T-cell (primary cell): ENCODE results near the gene POLR2B. TPM values are rescaled to one million over a fixed set of nuclear protein-coding genes. Genes with fewer than 3 reads are reported as not detected.

Experiments
- ATAC-seq, 4 experiments: fragments of 200-7000 bp in 3 of 4; fragments of 150-1000 bp in 1 of 4; cut with Tn5 transposase; replicated peaks in 1 of 4; 1 replicate in 3 of 4; 2 replicates in 1 of 4; pipeline ENCODE4 v1.10.0; 2021; ENCODE audit warnings: moderate library complexity in 3 of 4, mild to moderate bottlenecking in 2 of 4, moderate number of reproducible peaks in 1 of 4
- CTCF ChIA-PET, 2 donors: fragments of 300-600 bp; sonication (Branson Sonifier 250); formaldehyde crosslinking; loops; one replicate each; lab custom pipeline; 2022; ENCODE audit warnings: antibody characterized with exemption in 2 of 2; lab: Charles Lee
- POLR2A ChIA-PET, 2 donors: fragments of 300-600 bp; sonication (Branson Sonifier 250); formaldehyde crosslinking; loops; one replicate each; lab custom pipeline; 2022; ENCODE audit warnings: antibody characterized with exemption in 2 of 2; lab: Charles Lee
- DNase-seq, 35 experiments: peaks; one replicate each; pipeline versions ENCODE4 v3.0.0 to v3.0.0-alpha.2; 2013 to 2023
- H3K27ac ChIP-seq: one replicate; pipeline ENCODE4 v1.5.1; 2013; ENCODE audit warnings: low read length
- H3K27me3 ChIP-seq, 2 experiments: replicated peaks in 1 of 2; 1 replicate in 1 of 2; 2 replicates in 1 of 2; pipeline versions ENCODE4 v1.6.1 to v1.7.0; 2013; ENCODE audit warnings: low read length in 1 of 2, mixed read lengths in 1 of 2; ENCODE audit not compliant: control insufficient read depth in 2 of 2, insufficient read depth in 2 of 2; ENCODE audit errors: extremely low read depth in 1 of 2
- H3K36me3 ChIP-seq, 2 donors: 1 replicate in 1 of 2; 2 replicates in 1 of 2; pipeline versions ENCODE4 v1.6.1 to v1.7.0; 2013; ENCODE audit warnings: low read length in 1 of 2; ENCODE audit not compliant: control insufficient read depth in 2 of 2, insufficient read depth in 1 of 2; ENCODE audit errors: extremely low read depth in 1 of 2
- H3K4me1 ChIP-seq, 2 experiments: 1 replicate in 1 of 2; 2 replicates in 1 of 2; pipeline versions ENCODE4 v1.6.1 to v1.7.0; 2013; ENCODE audit warnings: low read length in 2 of 2, mixed read lengths in 1 of 2; ENCODE audit not compliant: insufficient read depth in 2 of 2, control insufficient read depth in 1 of 2; ENCODE audit errors: extremely low read depth in 1 of 2
- H3K4me3 ChIP-seq, 2 donors: 1 replicate in 1 of 2; 2 replicates in 1 of 2; pipeline versions ENCODE4 v1.5.1 to v1.7.0; 2013; ENCODE audit warnings: mild to moderate bottlenecking in 2 of 2, low read length in 1 of 2, moderate library complexity in 1 of 2; ENCODE audit not compliant: control insufficient read depth in 1 of 2; ENCODE audit errors: extremely low read depth in 1 of 2
- H3K9me3 ChIP-seq: 2 replicates; pipeline ENCODE4 v1.7.0; 2013
- H3K27ac Mint-ChIP-seq, 2 donors: one replicate each; pipeline ENCODE4 v1.8.0; 2020 to 2021; ENCODE audit warnings: mild to moderate bottlenecking in 2 of 2, mixed read lengths in 2 of 2
- H3K27me3 Mint-ChIP-seq, 2 donors: one replicate each; pipeline ENCODE4 v1.8.0; 2021 to 2022; ENCODE audit warnings: mixed read lengths in 2 of 2
- H3K36me3 Mint-ChIP-seq: one replicate; pipeline ENCODE4 v1.8.0; 2021; ENCODE audit warnings: mixed read lengths
- H3K4me1 Mint-ChIP-seq, 3 donors: one replicate each; pipeline ENCODE4 v1.8.0; 2020 to 2022; ENCODE audit warnings: mixed read lengths in 3 of 3, mild to moderate bottlenecking in 1 of 3
- H3K4me3 Mint-ChIP-seq, 3 donors: one replicate each; pipeline ENCODE4 v1.8.0; 2020 to 2022; ENCODE audit warnings: mild to moderate bottlenecking in 3 of 3, mixed read lengths in 3 of 3, moderate library complexity in 3 of 3
- H3K9me3 Mint-ChIP-seq, 3 donors: one replicate each; pipeline ENCODE4 v1.8.0; 2020 to 2022; ENCODE audit warnings: mixed read lengths in 3 of 3
- WGBS: methylation state at CpG from one replicate; pipeline ENCODE4 v1.1.5; 2013; ENCODE audit warnings: missing lambda C conversion rate; ENCODE audit not compliant: insufficient coverage; 5-methylcytosine and 5-hydroxymethylcytosine counted together
- total RNA-seq, 35 experiments: library from RNA in 6 of 35; stranded (reverse) in 6 of 35; fragments of 120-200 nt in 1 of 35; gene quantifications; one replicate each; pipeline versions ENCODE4 v1.2.1 to v1.2.4 and lab custom pipeline; 2013 to 2026

POLR2B gene
- total RNA-seq, 5 donors from 2014 or later (not counting 1 experiment from before 2014, with no cell fraction given): 79.4 to 112 (median 106) TPM

- no peak for DNase-seq
- Mint-ChIP-seq H3K4me3 (no peak overlapping the region), H3K27me3 (no peaks in the 10 kb centered on the region), H3K4me1 (peaks cover 0 to 6% (median 1%) of the 10 kb centered on the region in 3 donors), H3K9me3 (no peaks in the 10 kb centered on the region), H3K36me3 (peaks cover 25% of the 10 kb centered on the region), H3K27ac (no peak overlapping the region)
- Histone ChIP-seq H3K4me3 (no peak overlapping the region), H3K9me3 (no peaks in the 10 kb centered on the region), H3K27ac (no peak overlapping the region), H3K36me3 (peaks cover 12 to 17% of the 10 kb centered on the region in 2 donors), H3K27me3 (no peaks in the 10 kb centered on the region), H3K4me1 (no peaks in the 10 kb centered on the region)
- ATAC-seq: no peak
- POLR2A ChIA-PET: no interaction called here
- CTCF ChIA-PET: interaction anchor here in 1 of 2 donors (0.6 kb wide), 1 partner anchor 834 kb away, joined by 3 read pairs; no protein-coding TSS in a partner anchor
Measured at GRCh38 chr4:56940971-56941370, 37.7 kb upstream of the POLR2B start.

- POLR2A ChIA-PET: no interaction called here
- no CpG with 5 or more reads among the region's 3 CpGs for WGBS
Measured at GRCh38 chr4:56941403-56941802, 37.3 kb upstream of the POLR2B start.

GRCh38 chr4:56953680-56954520 lies 24.8 kb upstream of the POLR2B start:
- WGBS: 92% methylated on average over 4 of the region's 9 CpGs
- no peak overlapping the region for H3K4me3 Mint-ChIP-seq
- POLR2A ChIA-PET: no interaction called here

More at GRCh38 chr4:56941403-56941802, 37.3 kb upstream of the POLR2B start:
- H3K4me1 Mint-ChIP-seq: peaks cover 0 to 6% (median 1%) of the 10 kb centered on the region in 3 donors
- H3K4me3 ChIP-seq: no peak overlapping the region
- no peaks in the 10 kb centered on the region for H3K9me3 Mint-ChIP-seq
- H3K36me3 ChIP-seq: peaks cover 12 to 17% of the 10 kb centered on the region in 2 donors
- CTCF ChIA-PET: interaction anchor here in 1 of 2 donors (0.6 kb wide), 1 partner anchor 835 kb away, joined by 3 read pairs; no protein-coding TSS in a partner anchor
- H3K36me3 Mint-ChIP-seq: peaks cover 22% of the 10 kb centered on the region
- H3K27ac Mint-ChIP-seq: no peak overlapping the region
- no peak overlapping the region for H3K27ac ChIP-seq
- no peaks in the 10 kb centered on the region for H3K9me3 ChIP-seq
- ATAC-seq: no peak
- no peak overlapping the region for H3K4me3 Mint-ChIP-seq
- H3K27me3 ChIP-seq: no peaks in the 10 kb centered on the region
- DNase-seq: no peak
- no peaks in the 10 kb centered on the region for H3K27me3 Mint-ChIP-seq
- H3K4me1 ChIP-seq: no peaks in the 10 kb centered on the region

DNA sequence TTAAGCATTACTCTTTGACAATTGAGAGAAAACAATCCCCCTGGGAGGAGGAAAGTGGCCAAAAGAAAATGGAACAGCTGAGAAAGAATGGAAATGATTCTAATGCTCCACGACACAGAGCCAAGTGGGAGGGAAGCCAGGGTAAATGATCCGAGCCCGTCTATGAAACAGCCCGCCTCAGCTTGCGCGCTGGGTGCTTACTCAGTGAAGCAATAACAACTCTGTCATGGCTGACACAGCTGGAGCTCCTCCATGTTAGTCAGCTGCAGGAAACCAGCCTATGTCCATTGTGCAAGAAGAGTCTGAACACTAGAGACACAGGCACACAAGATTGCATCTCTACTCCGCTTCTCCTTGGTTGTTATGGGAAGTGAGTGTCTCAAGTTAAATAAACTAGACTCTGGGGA lies 20.6 kb upstream of the POLR2B start:
- Histone ChIP-seq H3K9me3 (no peaks in the 10 kb centered on the region), H3K27ac (no peak overlapping the region), H3K4me3 (no peak overlapping the region), H3K36me3 (peaks cover 0 to 6% of the 10 kb centered on the region in 2 donors), H3K4me1 (no peaks in the 10 kb centered on the region), H3K27me3 (no peaks in the 10 kb centered on the region)
- ChIA-PET POLR2A (no interaction called here), CTCF (no interaction called here)
- H3K36me3 Mint-ChIP-seq: peaks cover 5% of the 10 kb centered on the region
- H3K4me1 Mint-ChIP-seq: no peaks in the 10 kb centered on the region
- no peaks in the 10 kb centered on the region for H3K9me3 Mint-ChIP-seq
- DNase-seq: peak in 1 of 35 experiments; percentile 4
- H3K27ac Mint-ChIP-seq: no peak overlapping the region
- no peaks in the 10 kb centered on the region for H3K27me3 Mint-ChIP-seq
- 93% methylated on average over 6 of the region's 7 CpGs for WGBS
- no peak for ATAC-seq
- H3K4me3 Mint-ChIP-seq: no peak overlapping the region

More at GRCh38 chr4:56953680-56954520, 24.8 kb upstream of the POLR2B start:
- no peaks in the 10 kb centered on the region for H3K4me1 ChIP-seq
- no peak overlapping the region for H3K27ac ChIP-seq
- DNase-seq: no peak
- H3K36me3 ChIP-seq: no peaks in the 10 kb centered on the region
- Mint-ChIP-seq H3K27ac (no peak overlapping the region), H3K36me3 (no peaks in the 10 kb centered on the region), H3K4me1 (no peaks in the 10 kb centered on the region), H3K9me3 (no peaks in the 10 kb centered on the region), H3K27me3 (no peaks in the 10 kb centered on the region)
- H3K9me3 ChIP-seq: no peaks in the 10 kb centered on the region
- H3K4me3 ChIP-seq: no peak overlapping the region
- H3K27me3 ChIP-seq: no peaks in the 10 kb centered on the region
- no peak for ATAC-seq
- CTCF ChIA-PET: interaction anchor here (0.5 to 0.7 kb wide), 2 partner anchors 9 kb away, joined by 3 to 4 read pairs; no protein-coding TSS in a partner anchor

DNA sequence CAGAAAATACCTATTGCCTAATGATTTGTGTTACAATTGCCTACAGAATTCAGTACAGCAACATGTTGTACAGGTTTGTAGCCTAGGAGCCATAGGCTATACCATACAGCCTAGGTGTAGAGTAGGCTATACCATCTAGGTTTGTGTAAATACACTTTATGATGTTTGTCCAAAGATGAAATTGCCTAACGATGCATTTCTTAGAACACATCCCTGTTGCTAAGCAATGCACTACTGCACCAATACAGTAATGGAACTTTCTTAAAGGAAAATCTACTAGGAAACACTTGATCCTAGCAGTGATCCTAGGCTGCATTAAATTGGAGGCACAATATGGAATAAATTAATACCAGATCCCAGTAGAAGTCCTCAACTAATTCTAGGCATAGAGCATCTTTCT lies 19.6 kb upstream of the POLR2B start:
- Mint-ChIP-seq H3K27me3 (no peaks in the 10 kb centered on the region), H3K4me3 (no peak overlapping the region), H3K4me1 (no peaks in the 10 kb centered on the region), H3K36me3 (peaks cover 9% of the 10 kb centered on the region), H3K9me3 (no peaks in the 10 kb centered on the region), H3K27ac (no peak overlapping the region)
- Histone ChIP-seq H3K27ac (no peak overlapping the region), H3K4me1 (no peaks in the 10 kb centered on the region), H3K27me3 (no peaks in the 10 kb centered on the region), H3K36me3 (peaks cover 0 to 14% of the 10 kb centered on the region in 2 donors), H3K9me3 (no peaks in the 10 kb centered on the region), H3K4me3 (no peak overlapping the region)
- ATAC-seq (no peak), DNase-seq (no peak)
- no CpG with 5 or more reads among the region's 1 CpG for WGBS
- POLR2A ChIA-PET: no interaction called here
- CTCF ChIA-PET: no interaction called here

DNA sequence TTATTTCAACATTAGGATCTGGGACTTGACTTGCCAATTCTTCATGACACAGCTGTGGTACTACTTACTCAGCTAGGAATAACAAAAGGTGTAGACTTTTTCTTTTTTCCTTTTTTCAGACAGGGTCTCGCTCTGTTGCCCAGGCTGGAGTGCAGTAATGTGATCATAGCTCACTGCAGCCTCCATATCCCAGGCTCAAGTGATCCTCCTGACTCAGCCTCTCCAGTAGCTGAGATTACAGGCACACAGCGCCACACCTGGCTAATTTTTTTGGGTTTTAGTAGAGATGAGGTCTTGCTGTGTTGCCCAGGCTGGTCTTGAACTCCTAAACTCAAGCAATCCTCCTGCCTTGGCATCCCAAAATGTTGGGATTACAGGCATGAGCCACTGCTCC lies 17.6 kb upstream of the POLR2B start:
- Mint-ChIP-seq H3K4me3 (no peak overlapping the region), H3K36me3 (peaks cover 18% of the 10 kb centered on the region), H3K27ac (no peak overlapping the region), H3K27me3 (no peaks in the 10 kb centered on the region), H3K4me1 (no peaks in the 10 kb centered on the region), H3K9me3 (no peaks in the 10 kb centered on the region)
- WGBS: 100% methylated on average over 1 of the region's 2 CpGs
- ChIA-PET CTCF (interaction anchor here (0.6 to 1.0 kb wide), 3 partner anchors 18 to 79 kb away, joined by 3 to 4 read pairs (median 4); partner anchors contain the start of gene POLR2B (in 1 of the 2)), POLR2A (interaction anchor here in 1 of 2 donors (0.6 kb wide), 1 partner anchor 16 kb away, joined by 3 read pairs; the partner anchor contains the start of gene NOA1)
- H3K27ac ChIP-seq: no peak overlapping the region
- DNase-seq (no peak), ATAC-seq (no peak)
- no peaks in the 10 kb centered on the region for H3K9me3 ChIP-seq
- no peak overlapping the region for H3K4me3 ChIP-seq
- H3K27me3 ChIP-seq: no peaks in the 10 kb centered on the region
- peaks cover 0 to 29% of the 10 kb centered on the region in 2 donors for H3K36me3 ChIP-seq
- H3K4me1 ChIP-seq: no peaks in the 10 kb centered on the region
